IMR-90 (cell line): ENCODE results near the gene PSMC5.

Experiments used
- CTCF ChIP-seq: conservative IDR thresholded peaks from 2 replicates; pipeline ENCODE4 v1.5.1; 2012; ENCODE audit warnings: mild to moderate bottlenecking, low read depth, low read length, improper control_type of control experiment
- POLR2A ChIP-seq: IDR thresholded peaks from 2 replicates; pipeline ENCODE4 v1.6.1; 2012; ENCODE audit warnings: mild to moderate bottlenecking, low read depth, low read length
- RAD21 ChIP-seq: IDR thresholded peaks from 2 replicates; pipeline ENCODE4 v1.6.1; 2012; ENCODE audit warnings: low read length, improper control_type of control experiment

DNA sequence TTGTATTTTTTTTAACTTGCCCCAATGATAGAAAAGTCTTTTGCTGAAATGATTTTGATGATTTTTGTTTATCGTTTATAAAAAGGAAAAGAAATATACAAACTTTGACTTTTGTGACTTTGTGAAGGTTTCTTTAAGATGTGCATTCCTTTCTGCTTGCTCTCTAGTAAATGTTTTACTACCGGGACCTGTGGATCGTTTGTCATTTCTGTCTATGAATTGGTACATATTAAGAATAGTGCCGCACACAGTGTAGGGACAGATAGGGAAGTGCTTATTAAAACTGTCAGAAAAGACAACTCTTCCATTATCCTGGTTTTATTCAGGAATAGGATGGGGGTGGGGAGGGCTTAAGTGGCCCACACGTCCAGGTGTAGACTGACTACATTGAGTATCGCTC lies 8.1 kb upstream of the PSMC5 start:
- TF ChIP-seq CTCF = no peak
- no peak for TF ChIP-seq RAD21
- no peak for TF ChIP-seq POLR2A
